ENCODE measurements around the gene MOSMO.

- TF ChIP-seq, protein P1, sequence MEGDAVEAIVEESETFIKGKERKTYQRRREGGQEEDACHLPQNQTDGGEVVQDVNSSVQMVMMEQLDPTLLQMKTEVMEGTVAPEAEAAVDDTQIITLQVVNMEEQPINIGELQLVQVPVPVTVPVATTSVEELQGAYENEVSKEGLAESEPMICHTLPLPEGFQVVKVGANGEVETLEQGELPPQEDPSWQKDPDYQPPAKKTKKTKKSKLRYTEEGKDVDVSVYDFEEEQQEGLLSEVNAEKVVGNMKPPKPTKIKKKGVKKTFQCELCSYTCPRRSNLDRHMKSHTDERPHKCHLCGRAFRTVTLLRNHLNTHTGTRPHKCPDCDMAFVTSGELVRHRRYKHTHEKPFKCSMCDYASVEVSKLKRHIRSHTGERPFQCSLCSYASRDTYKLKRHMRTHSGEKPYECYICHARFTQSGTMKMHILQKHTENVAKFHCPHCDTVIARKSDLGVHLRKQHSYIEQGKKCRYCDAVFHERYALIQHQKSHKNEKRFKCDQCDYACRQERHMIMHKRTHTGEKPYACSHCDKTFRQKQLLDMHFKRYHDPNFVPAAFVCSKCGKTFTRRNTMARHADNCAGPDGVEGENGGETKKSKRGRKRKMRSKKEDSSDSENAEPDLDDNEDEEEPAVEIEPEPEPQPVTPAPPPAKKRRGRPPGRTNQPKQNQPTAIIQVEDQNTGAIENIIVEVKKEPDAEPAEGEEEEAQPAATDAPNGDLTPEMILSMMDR (IDR thresholded peaks at IDR 0.05), result peak in 3 of 4 experiments; percentile 3 to 34 (median 27)
- TF ChIP-seq POLR2A (IDR thresholded peaks at IDR 0.05) (no peak), POLR2AphosphoS5 (IDR thresholded peaks at IDR 0.05) (no peak), EP300 (IDR thresholded peaks at IDR 0.05) (no peak)
Measured at GRCh38 chr16:22098405-22099255, 90.7 kb downstream of the MOSMO start.
